ENCODE results near the gene TPP1.

GRCh38 chr11:6623391-6624363, 4.5 kb upstream of the TPP1 start:
- no peak for TF ChIP-seq POLR2A (IDR thresholded peaks at IDR 0.05)
- no peak for TF ChIP-seq CTCF (IDR thresholded peaks at IDR 0.05)
- no peak for TF ChIP-seq EP300 (IDR thresholded peaks at IDR 0.05)
